Measurements from ENCODE around the gene SLC36A1. TPM values are rescaled to one million over a fixed set of nuclear protein-coding genes. Genes with fewer than 3 reads are reported as not detected.

SLC36A1 gene
- polyA plus RNA-seq (2013, experiment 1 of 4): 10.9 TPM
- 14.1 TPM for polyA plus RNA-seq (2013, experiment 2 of 4)
- 10.1 TPM for polyA plus RNA-seq (2013, experiment 3 of 4)
- 9.2 TPM for polyA plus RNA-seq (2013, experiment 4 of 4)

DNA sequence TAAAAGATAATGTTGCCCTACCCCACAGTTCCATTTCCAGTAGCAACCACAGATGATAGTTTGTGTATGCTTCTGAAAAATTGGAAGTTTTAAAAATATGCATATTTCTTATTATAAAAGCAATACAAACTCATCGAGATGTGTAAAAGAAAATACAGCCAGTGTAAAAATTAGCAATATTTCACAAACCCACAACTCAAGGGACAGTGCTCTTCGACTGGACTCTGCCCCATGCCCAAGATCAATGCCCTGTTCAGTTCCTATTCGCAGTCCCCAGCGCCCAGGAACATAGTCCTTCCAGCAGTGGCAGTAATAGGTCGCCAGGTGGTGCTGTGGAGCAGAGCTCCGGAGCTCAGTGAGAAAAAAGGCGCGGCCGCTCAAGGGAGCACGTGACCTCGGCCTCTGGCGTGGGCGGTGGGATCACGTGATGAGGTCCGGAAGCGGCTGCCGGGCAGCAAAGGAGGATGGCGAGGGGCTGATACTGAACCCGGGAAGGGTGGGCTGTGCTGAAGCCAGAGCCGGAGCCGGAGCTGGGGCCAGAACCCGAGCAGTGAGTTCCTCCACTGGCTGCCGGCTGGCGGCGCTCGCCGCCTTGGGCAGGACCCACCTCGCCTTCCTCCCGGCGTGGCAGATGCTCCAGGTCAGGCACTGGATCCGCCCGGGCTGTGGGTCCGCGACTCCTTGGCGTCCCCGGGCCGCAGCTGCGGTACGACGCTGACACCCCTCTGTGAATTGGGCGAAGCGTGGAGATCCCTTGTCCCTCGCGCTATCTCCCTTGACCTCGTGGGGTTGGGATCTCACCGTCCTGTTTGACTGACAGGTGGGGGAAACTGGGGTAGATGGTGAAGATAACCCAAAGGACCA lies at the start of gene SLC36A1:
Gene SLC36A1, plus strand, starts transcription at position 430 of the 864 bp plus-strand sequence. CDS start 11,190 bp downstream, outside the sequence.
- Histone ChIP-seq H3K4me1 (ENCODE audit: control insufficient read depth, insufficient read depth, low read length) (peaks cover 7% of the 10 kb centered on the region), H3K36me3 (ENCODE audit: control insufficient read depth, insufficient read depth, low read length) (no peaks in the 10 kb centered on the region), H3K27ac (ENCODE audit: insufficient read depth, low read depth, low read length, poor library complexity, severe bottlenecking) (peak within 1 kb of the TSS; percentile 50), H3K4me3 (ENCODE audit: insufficient read depth, low read depth, low read length) (peak within 1 kb of the TSS; percentile 78), H3K9me3 (ENCODE audit: control insufficient read depth, low read length) (no peaks in the 10 kb centered on the region), H3K27me3 (ENCODE audit: control insufficient read depth, insufficient read depth, low read length, poor library complexity, severe bottlenecking) (no peaks in the 10 kb centered on the region)
- 1% methylated on average over 46 of the region's 46 CpGs for WGBS, 2 experiments

DNA sequence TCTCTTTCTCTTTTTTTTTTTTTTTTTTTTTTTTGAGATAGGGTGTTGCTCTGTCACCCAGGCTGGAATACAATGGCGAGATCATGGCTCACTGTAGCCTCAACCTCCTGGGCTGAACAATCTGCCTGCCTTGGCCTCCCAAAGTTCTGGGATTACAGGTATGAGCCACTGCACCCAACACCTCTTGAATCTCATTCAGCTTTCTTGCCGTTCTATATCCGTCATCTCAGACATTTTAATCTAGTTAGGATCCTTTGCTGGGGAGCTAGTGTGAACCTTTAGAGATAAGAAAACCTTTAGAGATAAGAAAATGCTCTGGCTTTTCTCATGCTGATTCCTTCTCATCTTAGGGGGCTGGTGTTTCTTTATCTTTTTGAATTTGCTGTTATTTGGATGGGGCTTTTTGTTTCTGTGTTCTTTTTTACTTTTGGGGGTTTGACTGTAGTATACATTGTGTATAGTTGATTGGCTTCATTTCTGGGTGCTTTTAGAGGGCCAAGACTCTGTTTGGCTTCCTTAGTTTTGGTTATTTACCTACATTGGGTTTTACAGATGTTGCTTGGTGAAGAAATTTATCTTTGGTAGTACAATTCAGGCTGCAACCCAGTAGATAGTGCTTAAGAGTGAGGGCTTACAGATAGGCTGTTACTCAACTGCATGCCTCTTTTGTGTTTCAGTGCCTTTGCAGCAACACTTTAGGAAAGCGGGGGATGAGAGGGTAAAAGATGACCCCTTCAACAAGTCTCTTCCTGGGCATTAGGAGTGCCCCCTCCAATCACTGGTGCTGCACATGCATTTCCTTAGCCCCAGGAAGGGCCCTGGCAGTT lies 41.9 kb upstream of the SLC36A1 start:
- Histone ChIP-seq H3K36me3 (ENCODE audit: control insufficient read depth, insufficient read depth, low read length) (no peaks in the 10 kb centered on the region), H3K4me3 (ENCODE audit: insufficient read depth, low read depth, low read length) (no peak overlapping the region), H3K27ac (ENCODE audit: insufficient read depth, low read depth, low read length, poor library complexity, severe bottlenecking) (no peak overlapping the region), H3K27me3 (ENCODE audit: control insufficient read depth, insufficient read depth, low read length, poor library complexity, severe bottlenecking) (no peaks in the 10 kb centered on the region), H3K9me3 (ENCODE audit: control insufficient read depth, low read length) (no peaks in the 10 kb centered on the region), H3K4me1 (ENCODE audit: control insufficient read depth, insufficient read depth, low read length) (no peaks in the 10 kb centered on the region)
- 88 to 94% methylated on average over 4 of the region's 4 CpGs for WGBS, 2 experiments

DNA sequence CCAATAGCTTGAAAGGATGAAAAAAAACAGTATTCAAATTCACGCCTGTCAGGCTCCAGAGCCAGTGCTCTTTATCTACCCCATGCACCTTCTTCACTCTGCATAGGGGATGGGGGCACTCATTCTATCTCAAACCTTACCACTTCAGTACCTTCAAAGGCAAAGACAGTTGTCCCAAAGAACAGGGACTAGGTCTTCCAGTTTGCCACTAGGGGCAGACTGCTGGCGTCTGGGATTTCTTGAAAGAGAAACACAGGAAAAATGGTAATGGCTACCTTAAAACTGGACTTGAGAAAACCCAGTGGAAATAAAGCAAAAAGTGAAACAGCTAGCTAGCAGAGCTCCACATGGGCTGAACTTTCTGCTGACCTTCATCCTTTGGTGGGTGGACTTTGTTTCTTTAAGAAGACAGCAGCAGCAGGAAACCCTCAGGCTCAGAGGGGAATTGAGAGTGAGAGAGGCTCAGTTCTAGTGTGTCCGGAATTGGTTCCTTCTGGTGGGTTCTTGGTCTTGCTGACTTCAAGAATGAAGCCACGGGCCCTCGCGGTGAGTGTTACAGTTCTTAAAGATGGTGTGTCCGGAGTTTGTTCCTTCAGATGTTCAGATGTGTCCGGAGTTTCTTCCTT lies 41.0 kb upstream of the SLC36A1 start:
- Histone ChIP-seq H3K27me3 (ENCODE audit: control insufficient read depth, insufficient read depth, low read length, poor library complexity, severe bottlenecking) (no peaks in the 10 kb centered on the region), H3K4me3 (ENCODE audit: insufficient read depth, low read depth, low read length) (no peak overlapping the region), H3K4me1 (ENCODE audit: control insufficient read depth, insufficient read depth, low read length) (no peaks in the 10 kb centered on the region), H3K27ac (ENCODE audit: insufficient read depth, low read depth, low read length, poor library complexity, severe bottlenecking) (no peak overlapping the region), H3K36me3 (ENCODE audit: control insufficient read depth, insufficient read depth, low read length) (no peaks in the 10 kb centered on the region), H3K9me3 (ENCODE audit: control insufficient read depth, low read length) (no peaks in the 10 kb centered on the region)
- WGBS, 2 experiments: 90 to 91% methylated on average over 8 of the region's 8 CpGs

DNA sequence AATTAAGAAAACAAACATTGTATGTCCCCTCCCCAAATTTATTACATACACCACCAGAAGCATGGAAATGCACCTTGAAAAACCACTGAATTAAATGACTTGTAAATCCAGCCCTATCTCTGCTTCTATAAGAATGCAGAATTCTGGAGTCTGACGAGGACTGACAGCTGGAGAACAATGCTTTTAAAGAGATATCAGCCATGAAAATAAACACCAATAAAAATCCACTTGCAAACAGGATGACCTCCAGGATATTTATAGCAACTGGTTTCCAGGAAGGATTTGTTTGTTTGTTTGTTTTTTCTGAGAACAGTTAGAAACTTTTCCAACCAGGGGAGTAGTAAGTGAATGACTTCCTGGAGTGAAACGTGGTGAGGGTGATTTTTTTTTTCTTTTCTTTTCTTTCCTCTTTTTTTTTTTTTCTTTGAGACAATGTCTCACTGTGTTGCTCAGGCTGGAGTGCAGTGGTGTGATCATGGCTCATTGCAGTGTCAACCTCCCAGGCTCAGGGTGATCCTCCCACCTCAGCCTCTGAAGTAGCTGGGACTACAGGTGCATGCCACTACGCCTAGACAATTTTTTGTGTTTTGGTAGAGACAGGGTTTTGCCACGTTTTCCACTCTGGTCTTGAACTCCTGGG lies 38.7 kb upstream of the SLC36A1 start:
- Histone ChIP-seq H3K27ac (ENCODE audit: insufficient read depth, low read depth, low read length, poor library complexity, severe bottlenecking) (no peak overlapping the region), H3K9me3 (ENCODE audit: control insufficient read depth, low read length) (no peaks in the 10 kb centered on the region), H3K36me3 (ENCODE audit: control insufficient read depth, insufficient read depth, low read length) (no peaks in the 10 kb centered on the region), H3K4me1 (ENCODE audit: control insufficient read depth, insufficient read depth, low read length) (no peaks in the 10 kb centered on the region), H3K27me3 (ENCODE audit: control insufficient read depth, insufficient read depth, low read length, poor library complexity, severe bottlenecking) (peaks cover 4% of the 10 kb centered on the region), H3K4me3 (ENCODE audit: insufficient read depth, low read depth, low read length) (no peak overlapping the region)
- 73 to 79% methylated on average over 3 to 4 of the region's 4 CpGs for whole genome bisulfite sequencing, 2 experiments

DNA sequence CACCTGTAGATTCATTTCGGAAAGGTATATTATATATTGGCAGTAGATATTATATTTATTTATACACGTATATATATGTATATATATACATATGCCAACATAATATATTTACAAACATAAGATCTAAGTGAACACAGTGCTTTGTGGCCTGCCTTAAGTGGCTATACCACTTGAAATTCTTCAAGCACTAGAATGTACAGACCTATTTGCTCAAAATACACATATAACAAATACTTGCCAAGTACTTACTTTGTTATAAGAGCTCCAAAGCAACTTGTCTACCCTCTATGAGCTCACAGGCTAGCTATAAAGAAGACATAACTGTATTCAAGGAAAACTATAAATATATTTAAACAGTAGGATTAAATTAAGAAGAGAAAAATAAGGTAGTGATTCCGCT lies 33.6 kb upstream of the SLC36A1 start:
- Histone ChIP-seq H3K4me1 (ENCODE audit: control insufficient read depth, insufficient read depth, low read length) (no peaks in the 10 kb centered on the region), H3K27ac (ENCODE audit: insufficient read depth, low read depth, low read length, poor library complexity, severe bottlenecking) (no peak overlapping the region), H3K27me3 (ENCODE audit: control insufficient read depth, insufficient read depth, low read length, poor library complexity, severe bottlenecking) (peaks cover 4% of the 10 kb centered on the region), H3K4me3 (ENCODE audit: insufficient read depth, low read depth, low read length) (no peak overlapping the region), H3K9me3 (ENCODE audit: control insufficient read depth, low read length) (no peaks in the 10 kb centered on the region), H3K36me3 (ENCODE audit: control insufficient read depth, insufficient read depth, low read length) (no peaks in the 10 kb centered on the region)
- WGBS, 2 experiments: 90 to 93% methylated on average over 1 of the region's 3 CpGs

DNA sequence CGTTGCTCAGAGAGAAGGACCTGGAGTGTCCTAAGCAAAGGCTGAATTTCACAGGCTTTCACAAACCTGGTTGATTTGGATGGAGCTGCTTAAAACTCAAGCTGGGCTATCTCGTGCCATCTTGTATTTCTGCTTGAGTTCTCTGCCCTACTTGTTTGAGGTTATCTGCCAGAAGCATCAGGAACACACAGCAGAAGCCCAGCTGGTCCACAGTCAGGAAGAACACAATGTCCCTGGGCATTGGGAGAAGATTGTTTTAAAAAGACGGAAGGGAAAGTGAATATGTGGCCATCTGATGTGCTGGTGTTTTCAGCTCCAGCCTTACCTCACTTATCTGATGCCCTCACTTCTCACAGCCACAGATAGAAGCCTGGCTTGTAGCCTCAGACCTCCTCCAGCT lies 32.9 kb upstream of the SLC36A1 start:
- no peak overlapping the region for H3K4me3 ChIP-seq (ENCODE audit: insufficient read depth, low read depth, low read length)

DNA sequence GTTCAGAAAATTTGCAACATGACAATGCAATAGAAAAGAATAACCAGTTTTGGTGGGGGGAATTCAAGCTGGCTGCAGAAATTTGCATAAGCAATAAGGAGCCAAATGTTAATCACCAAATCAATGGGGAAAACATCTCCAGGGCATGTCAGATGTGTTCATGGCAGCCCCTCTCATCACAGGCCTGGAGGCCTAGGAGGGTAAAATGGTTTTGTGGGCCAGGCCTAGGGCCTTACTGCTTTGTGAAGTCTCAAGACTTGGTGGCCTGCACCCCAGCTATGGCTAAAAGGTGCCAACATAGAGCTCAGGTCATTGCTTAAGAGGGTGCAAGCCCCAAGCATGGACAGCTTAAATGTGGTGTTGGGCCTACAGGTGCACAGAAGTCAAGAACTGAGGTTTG lies 29.7 kb upstream of the SLC36A1 start:
- Histone ChIP-seq H3K4me3 (ENCODE audit: insufficient read depth, low read depth, low read length) (no peak overlapping the region), H3K36me3 (ENCODE audit: control insufficient read depth, insufficient read depth, low read length) (no peaks in the 10 kb centered on the region), H3K9me3 (ENCODE audit: control insufficient read depth, low read length) (no peaks in the 10 kb centered on the region), H3K27me3 (ENCODE audit: control insufficient read depth, insufficient read depth, low read length, poor library complexity, severe bottlenecking) (no peaks in the 10 kb centered on the region), H3K4me1 (ENCODE audit: control insufficient read depth, insufficient read depth, low read length) (no peaks in the 10 kb centered on the region), H3K27ac (ENCODE audit: insufficient read depth, low read depth, low read length, poor library complexity, severe bottlenecking) (no peak overlapping the region)

More for the DNA sequence above, 32.9 kb upstream of the SLC36A1 start:
- Histone ChIP-seq H3K4me1 (ENCODE audit: control insufficient read depth, insufficient read depth, low read length) (no peaks in the 10 kb centered on the region), H3K27me3 (ENCODE audit: control insufficient read depth, insufficient read depth, low read length, poor library complexity, severe bottlenecking) (peaks cover 4% of the 10 kb centered on the region), H3K36me3 (ENCODE audit: control insufficient read depth, insufficient read depth, low read length) (no peaks in the 10 kb centered on the region), H3K27ac (ENCODE audit: insufficient read depth, low read depth, low read length, poor library complexity, severe bottlenecking) (no peak overlapping the region), H3K9me3 (ENCODE audit: control insufficient read depth, low read length) (no peaks in the 10 kb centered on the region)
- 86 to 88% methylated on average over 3 of the region's 3 CpGs for WGBS, 2 experiments

DNA sequence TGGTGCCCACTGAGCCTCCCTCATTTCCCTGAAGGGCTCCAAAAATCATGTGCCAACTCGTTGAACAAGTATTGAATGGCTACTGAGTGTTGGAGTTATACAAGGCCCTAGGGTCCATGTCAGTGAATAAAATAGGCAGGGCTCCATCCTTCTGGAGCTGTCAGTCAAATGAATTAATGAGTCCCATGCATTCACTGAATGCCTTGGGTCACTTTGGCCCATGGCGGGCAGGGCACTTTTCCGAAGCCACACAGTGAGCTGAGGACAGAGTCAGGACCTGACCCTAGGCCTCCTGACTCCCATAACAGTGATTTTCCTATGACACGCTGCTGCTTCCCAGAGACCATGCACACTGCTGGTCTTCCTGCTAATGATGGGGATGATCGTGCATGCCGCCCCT lies 27.3 kb upstream of the SLC36A1 start:
- no peak overlapping the region for H3K4me3 ChIP-seq (ENCODE audit: insufficient read depth, low read depth, low read length)
- H3K9me3 ChIP-seq (ENCODE audit: control insufficient read depth, low read length): no peaks in the 10 kb centered on the region
- no peak overlapping the region for H3K27ac ChIP-seq (ENCODE audit: insufficient read depth, low read depth, low read length, poor library complexity, severe bottlenecking)
- H3K36me3 ChIP-seq (ENCODE audit: control insufficient read depth, insufficient read depth, low read length): no peaks in the 10 kb centered on the region
- H3K27me3 ChIP-seq (ENCODE audit: control insufficient read depth, insufficient read depth, low read length, poor library complexity, severe bottlenecking): no peaks in the 10 kb centered on the region
- 91 to 93% methylated on average over 6 of the region's 6 CpGs for WGBS, 2 experiments
- no peaks in the 10 kb centered on the region for H3K4me1 ChIP-seq (ENCODE audit: control insufficient read depth, insufficient read depth, low read length)

DNA sequence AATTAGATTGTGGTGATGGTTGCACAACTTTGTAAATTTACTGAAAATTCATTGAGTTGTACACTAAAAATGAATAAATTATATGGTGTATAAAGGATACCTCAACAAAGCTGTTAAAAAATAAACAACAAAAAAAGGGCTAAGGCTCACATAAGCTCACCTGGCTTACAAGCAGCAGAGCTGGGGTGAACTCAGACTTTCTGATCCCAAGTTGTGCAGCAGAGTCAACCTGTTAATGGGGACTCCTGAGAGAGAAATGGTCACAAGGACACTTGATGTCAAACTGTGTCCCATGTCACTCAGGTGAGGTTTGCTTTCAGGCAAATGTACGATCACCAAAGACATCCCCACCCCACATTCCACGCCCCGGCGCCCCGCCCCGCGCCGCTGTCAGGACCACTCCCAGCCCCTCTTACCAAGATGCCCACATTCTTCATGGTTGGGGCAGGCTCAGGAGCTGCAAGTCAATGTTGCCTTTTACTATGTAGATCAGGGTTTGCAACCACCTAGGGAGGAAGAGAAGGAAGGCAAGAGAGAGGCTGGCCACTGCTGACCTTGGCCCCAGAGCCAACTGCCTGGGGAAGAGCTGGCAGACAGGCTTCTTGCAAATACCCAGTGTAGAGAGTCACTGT lies 22.4 kb upstream of the SLC36A1 start:
- Histone ChIP-seq H3K4me1 (ENCODE audit: control insufficient read depth, insufficient read depth, low read length) (no peaks in the 10 kb centered on the region), H3K36me3 (ENCODE audit: control insufficient read depth, insufficient read depth, low read length) (no peaks in the 10 kb centered on the region), H3K4me3 (ENCODE audit: insufficient read depth, low read depth, low read length) (no peak overlapping the region), H3K9me3 (ENCODE audit: control insufficient read depth, low read length) (no peaks in the 10 kb centered on the region), H3K27me3 (ENCODE audit: control insufficient read depth, insufficient read depth, low read length, poor library complexity, severe bottlenecking) (no peaks in the 10 kb centered on the region), H3K27ac (ENCODE audit: insufficient read depth, low read depth, low read length, poor library complexity, severe bottlenecking) (no peak overlapping the region)
- 16 to 26% methylated on average over 8 of the region's 8 CpGs for WGBS, 2 experiments

All from ectodermal cell (in vitro differentiated cells).